HCEC 1CT (cell line): ENCODE data around the gene IKZF2.

Source experiments
- DNase-seq: peaks from one replicate; pipeline ENCODE4 v3.0.0-alpha.2; 2017

The IKZF2 gene

DNA sequence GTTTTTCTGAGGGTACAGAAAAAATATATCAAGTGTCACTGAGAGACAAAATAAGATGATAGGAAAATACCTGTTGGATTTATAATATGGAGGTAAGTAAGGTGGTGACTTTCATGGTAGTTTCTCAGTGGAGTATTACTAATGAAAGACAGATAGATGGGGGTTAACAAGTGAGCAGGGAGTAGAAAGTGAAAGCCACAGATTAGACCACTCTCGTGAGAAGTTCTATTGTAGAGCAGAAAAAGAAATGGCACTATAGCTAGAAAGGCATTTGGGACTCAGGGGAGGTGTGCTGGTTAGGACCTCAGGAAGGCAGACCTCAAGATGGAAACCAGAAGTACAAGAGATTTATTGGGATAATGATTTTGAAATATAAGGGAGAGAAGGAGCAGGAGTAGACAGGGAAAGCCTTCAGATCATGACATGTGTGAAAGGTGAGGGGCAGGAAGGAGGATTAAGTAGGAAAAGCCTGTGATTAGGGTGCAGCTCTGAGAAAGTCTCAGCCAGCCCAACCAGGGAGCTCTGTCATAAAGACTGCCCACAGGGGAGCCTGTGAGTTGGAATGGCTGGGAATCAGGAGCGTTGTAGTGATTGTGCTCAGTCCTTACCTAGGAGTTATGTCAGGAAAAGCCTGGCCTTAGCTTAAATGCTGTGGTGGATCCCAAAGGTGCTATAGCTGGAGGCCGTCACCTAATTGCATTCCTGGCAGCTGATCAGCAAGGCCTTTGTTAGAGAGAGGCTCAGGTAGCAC, 198.1 kb downstream of the IKZF2 start:
- no peak for DNase-seq

DNA sequence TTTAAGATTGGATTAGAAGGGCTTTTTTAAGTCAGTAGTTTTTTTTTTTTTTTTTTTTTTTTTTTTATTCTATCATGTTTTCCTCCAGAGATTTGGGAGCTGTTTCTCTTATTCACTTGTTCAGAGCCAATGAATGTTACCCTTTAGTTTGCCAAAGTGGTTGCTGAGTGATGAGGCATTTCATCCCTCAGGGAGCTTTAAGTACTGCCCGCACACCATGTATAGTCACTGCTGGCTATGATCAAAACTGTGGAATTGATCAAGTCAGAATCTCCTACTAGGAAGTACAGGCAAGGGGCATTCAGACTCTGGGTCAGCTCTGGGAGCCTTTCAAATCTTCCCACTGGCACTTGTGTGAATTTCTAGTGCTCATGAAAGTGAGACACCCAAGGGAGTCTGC, 201.6 kb downstream of the IKZF2 start:
- no peak for DNase-seq
